Measurements from ENCODE around the gene FNDC10.

- no peak for TF ChIP-seq CTCF (IDR thresholded peaks at IDR 0.05)
- no peak for TF ChIP-seq EZH2 (IDR thresholded peaks at IDR 0.05)
Observed at GRCh38 chr1:1623181-1623630, 23.3 kb upstream of the FNDC10 start.

Measured in neural progenitor cell (in vitro differentiated cells).